Measurements from ENCODE around the gene MEGF6. TPM values are rescaled to one million over a fixed set of nuclear protein-coding genes. Genes with fewer than 3 reads are reported as not detected.

MEGF6 gene
- total and polyA plus RNA-seq, 8 donors: 40.6 to 108 (median 51.5) TPM

DNA sequence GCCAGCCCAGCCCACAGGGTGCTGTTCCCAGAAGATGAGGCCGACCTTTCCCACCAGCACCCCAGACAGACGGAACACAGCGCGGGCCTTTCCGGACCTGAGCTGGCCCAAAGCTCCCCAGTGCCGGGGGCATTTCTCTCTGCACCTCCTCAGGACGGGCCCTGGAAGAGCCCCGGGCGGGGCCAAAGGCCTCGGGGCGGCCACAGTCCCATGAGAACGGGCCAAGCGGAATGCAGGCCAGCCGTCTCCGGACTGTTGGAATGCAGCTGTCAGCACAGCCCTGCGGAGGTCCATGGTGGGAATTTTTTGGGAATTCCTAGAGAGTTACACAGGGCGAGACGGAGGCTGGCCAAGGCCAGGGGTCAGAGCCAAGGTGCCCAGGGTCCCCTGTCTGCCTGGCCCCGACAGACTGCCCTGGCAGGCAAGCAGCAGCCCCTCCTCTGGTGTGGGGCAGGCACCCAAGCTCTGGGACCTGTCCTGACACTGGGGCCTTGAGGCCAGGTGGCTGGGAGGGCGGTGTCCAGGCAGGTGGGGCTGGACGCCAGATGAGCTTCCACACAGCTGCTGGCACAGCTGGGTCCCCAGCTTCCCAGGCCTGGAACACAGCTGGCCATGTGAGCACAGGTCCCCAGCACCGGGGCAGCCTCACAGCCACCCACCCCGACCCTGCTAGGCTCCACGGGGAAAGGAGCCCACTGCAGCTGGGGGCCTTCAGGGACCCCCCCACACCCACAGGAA, 63.0 kb downstream of the MEGF6 start:
- ATAC-seq: no peak
- Histone ChIP-seq H3K36me3 (no peaks in the 10 kb centered on the region), H3K9me3 (no peaks in the 10 kb centered on the region), H3K4me3 (no peak overlapping the region), H3K4me1 (peaks cover 1 to 4% of the 10 kb centered on the region in 2 donors), H3K27me3 (no peaks in the 10 kb centered on the region), H3K27ac (no peak overlapping the region)
- peak in 1 of 4 donors; percentile 75 for DNase-seq
- TF ChIP-seq, protein P1, sequence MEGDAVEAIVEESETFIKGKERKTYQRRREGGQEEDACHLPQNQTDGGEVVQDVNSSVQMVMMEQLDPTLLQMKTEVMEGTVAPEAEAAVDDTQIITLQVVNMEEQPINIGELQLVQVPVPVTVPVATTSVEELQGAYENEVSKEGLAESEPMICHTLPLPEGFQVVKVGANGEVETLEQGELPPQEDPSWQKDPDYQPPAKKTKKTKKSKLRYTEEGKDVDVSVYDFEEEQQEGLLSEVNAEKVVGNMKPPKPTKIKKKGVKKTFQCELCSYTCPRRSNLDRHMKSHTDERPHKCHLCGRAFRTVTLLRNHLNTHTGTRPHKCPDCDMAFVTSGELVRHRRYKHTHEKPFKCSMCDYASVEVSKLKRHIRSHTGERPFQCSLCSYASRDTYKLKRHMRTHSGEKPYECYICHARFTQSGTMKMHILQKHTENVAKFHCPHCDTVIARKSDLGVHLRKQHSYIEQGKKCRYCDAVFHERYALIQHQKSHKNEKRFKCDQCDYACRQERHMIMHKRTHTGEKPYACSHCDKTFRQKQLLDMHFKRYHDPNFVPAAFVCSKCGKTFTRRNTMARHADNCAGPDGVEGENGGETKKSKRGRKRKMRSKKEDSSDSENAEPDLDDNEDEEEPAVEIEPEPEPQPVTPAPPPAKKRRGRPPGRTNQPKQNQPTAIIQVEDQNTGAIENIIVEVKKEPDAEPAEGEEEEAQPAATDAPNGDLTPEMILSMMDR (IDR thresholded peaks at IDR 0.05): no peak
- intact Hi-C loops (cut with DNase I): no loop called here

DNA sequence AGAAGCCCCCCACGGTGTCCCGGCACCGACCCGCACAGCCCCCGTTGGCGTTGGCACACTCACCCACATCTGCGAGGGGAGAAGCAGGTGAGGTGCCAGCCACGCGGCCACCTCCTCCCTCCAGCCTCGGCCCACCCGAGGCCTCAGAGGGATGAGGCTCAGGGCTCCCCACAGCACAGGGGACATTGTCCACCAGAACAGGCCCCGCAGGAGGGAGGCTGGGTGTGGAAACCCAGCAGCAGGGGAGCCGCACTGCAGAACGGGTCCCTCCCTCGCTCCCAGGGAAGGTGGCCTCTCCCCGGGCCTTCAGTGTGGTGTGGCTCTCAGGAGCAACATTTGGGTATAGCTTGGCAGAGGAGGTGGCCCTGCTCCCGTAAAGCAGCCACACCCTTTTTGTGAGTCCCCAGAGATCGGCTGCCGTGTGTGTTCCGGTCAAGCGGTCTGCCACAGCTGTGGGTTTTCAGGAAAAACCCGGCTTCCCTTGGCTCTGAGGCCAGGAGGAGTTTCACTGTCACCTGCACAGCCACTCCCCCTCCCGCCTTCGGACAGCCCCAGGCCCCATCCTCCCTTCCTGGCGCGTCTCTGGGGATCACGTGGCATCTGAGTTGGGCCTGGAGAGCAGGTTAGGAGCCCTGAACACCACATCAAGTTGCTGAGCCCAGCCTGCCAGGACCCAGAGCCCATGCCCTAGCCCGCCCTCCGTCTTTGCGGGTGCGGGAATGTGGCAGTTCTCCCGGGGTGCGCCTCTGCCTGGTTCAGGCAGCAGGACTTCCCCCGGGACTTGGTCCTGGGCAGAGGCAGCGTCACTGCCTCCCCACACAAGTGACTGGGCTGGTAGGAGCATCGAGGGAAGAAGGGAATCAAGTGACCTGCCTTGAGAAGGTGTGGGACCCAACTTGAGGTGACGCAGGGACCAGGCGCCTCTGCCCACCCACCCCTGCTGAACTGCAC, 64.0 kb downstream of the MEGF6 start:
- Histone ChIP-seq H3K9me3 (no peaks in the 10 kb centered on the region), H3K4me3 (no peak overlapping the region), H3K27ac (no peak overlapping the region), H3K27me3 (no peaks in the 10 kb centered on the region), H3K4me1 (peaks cover 9 to 14% of the 10 kb centered on the region in 2 donors), H3K36me3 (no peaks in the 10 kb centered on the region)
- TF ChIP-seq, protein P1 (IDR thresholded peaks at IDR 0.05): no peak
- intact Hi-C loops (cut with DNase I): no loop called here
- ATAC-seq: no peak
- no peak for DNase-seq

DNA sequence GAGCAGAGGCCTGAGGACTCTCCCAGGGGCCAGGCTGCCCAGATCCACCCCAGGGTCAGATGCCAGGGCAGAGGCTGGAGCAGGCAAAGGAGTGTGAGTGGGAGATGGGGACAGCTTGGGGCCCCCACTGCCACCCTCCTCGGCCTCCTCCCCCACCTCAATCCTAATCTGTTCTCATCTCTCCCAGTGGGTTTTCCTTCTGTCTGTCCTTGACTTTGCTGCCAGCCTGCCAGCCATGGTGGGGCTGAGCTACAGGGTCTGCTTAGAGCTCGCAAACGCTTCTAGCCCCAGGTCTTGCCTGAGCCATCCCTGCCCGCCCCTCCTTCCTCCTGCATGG, 65.3 kb downstream of the MEGF6 start:
- Histone ChIP-seq H3K9me3 (no peaks in the 10 kb centered on the region), H3K4me1 (peaks cover 9 to 16% of the 10 kb centered on the region in 2 donors), H3K4me3 (no peak overlapping the region), H3K27me3 (no peaks in the 10 kb centered on the region), H3K36me3 (no peaks in the 10 kb centered on the region), H3K27ac (no peak overlapping the region)
- TF ChIP-seq, protein P1 (IDR thresholded peaks at IDR 0.05): no peak
- DNase-seq: no peak
- ATAC-seq: no peak
- intact Hi-C loops (cut with DNase I): no loop called here

DNA sequence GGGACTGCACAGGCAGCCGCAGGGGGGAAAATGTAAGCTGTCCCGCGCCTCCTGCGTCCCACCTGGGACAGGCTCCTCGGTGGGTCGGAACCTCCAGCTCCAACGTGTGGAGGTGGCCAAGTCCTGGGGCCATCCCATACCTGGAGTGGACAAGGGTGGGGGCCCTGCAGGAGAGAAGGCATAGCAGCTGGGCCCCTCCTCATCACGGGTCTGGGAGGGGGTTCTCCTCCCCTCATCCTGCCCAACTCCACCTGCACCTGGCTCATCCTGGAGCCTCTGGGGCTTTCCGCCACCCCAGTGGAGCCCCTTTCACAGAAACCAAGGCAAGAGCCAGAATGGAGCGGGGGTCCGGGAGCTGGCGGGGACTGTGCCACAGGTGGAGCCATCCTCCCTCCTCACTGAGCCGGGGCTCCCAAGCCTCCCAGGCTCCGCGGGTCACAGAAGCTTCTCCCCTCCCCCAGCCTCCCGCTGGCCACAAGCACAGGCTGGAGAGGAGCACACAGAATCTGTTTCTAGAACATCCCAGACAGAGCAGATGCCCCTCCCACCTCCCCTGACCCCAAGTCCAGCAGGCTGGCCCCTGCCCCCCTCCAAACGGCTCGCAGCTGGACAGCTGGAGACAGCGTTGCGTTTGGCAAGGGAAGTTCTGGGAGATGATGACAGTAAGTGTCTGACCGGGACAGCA, 65.8 kb downstream of the MEGF6 start:
- H3K4me3 ChIP-seq: no peak overlapping the region
- ATAC-seq (peak; percentile 7), DNase-seq (peak in 1 of 4 donors; percentile 85)
- H3K9me3 ChIP-seq: no peaks in the 10 kb centered on the region
- no peak overlapping the region for H3K27ac ChIP-seq
- peaks cover 9 to 16% of the 10 kb centered on the region in 2 donors for H3K4me1 ChIP-seq
- H3K36me3 ChIP-seq: no peaks in the 10 kb centered on the region
- H3K27me3 ChIP-seq: no peaks in the 10 kb centered on the region
- TF ChIP-seq, protein P1 (IDR thresholded peaks at IDR 0.05): no peak
- intact Hi-C loops (cut with DNase I): no loop called here

Data from left lung (tissue), 10 donors.